Measurements from ENCODE around the gene NRXN3. TPM values are rescaled to one million over a fixed set of nuclear protein-coding genes. Genes with fewer than 3 reads are reported as not detected.

The NRXN3 gene
- total RNA-seq, 1 experiment from 2014 or later: not detected

GRCh38 chr14:79043194-79043889 is 873.2 kb downstream of the NRXN3 start:
- H3K4me2 ChIP-seq (ENCODE audit: low read length): no peak overlapping the region
- ChIA-PET CTCF (no interaction called here), POLR2A (no interaction called here), RAD21 (ENCODE audit: low non-redundant PET in 1 of 2, low total read pairs in 2 of 2, uncharacterized antibody in 2 of 2, unreplicated experiment in 2 of 2) (no interaction called here)
- H3K9ac ChIP-seq (ENCODE audit: low read length): no peak overlapping the region
- no peak overlapping the region for H3K27ac ChIP-seq (ENCODE audit: low read depth, low read length)
- intact Hi-C loops (cut with micrococcal nuclease): no loop called here
- no peaks in the 10 kb centered on the region for H3K36me3 ChIP-seq (ENCODE audit: control insufficient read depth in 1 of 2, insufficient read depth in 2 of 2, low read length in 2 of 2)
- H3K4me3 ChIP-seq (replicated peaks in 1 of 2; ENCODE audit: low read depth in 1 of 2, low read length in 2 of 2): no peak overlapping the region
- peaks cover 3 to 19% of the 10 kb centered on the region in 2 experiments; a peak in 2 of 4 replicates for H3K9me3 ChIP-seq (ENCODE audit: control insufficient read depth in 1 of 2, insufficient read depth in 1 of 2, low read depth in 1 of 2, low read length in 2 of 2)
- no peaks in the 10 kb centered on the region for H3K79me2 ChIP-seq (ENCODE audit: insufficient read depth, low read length)
- no peak for DNase-seq (ENCODE audit: low read depth, low spot score)
- H2AFZ ChIP-seq (ENCODE audit: low read depth, low read length, poor library complexity, severe bottlenecking): no peak overlapping the region
- no peak for TF ChIP-seq ZBTB33 (IDR thresholded peaks at IDR 0.05; ENCODE audit: extremely low read depth, insufficient replicate concordance, low read length)
- TF ChIP-seq RAD21 (IDR thresholded peaks at IDR 0.05; ENCODE audit: low read depth): no peak
- H3K27me3 ChIP-seq (ENCODE audit: insufficient read depth, low read length): no peaks in the 10 kb centered on the region
- no peaks in the 10 kb centered on the region for H3K9me2 ChIP-seq (ENCODE audit: insufficient read depth)
- H4K20me1 ChIP-seq (ENCODE audit: insufficient read depth): no peaks in the 10 kb centered on the region
- no peak for ATAC-seq
- no TSS peak for BruUV-seq (replicated peaks)
- no peaks in the 10 kb centered on the region for H3K4me1 ChIP-seq (ENCODE audit: control insufficient read depth in 1 of 2, insufficient read depth in 2 of 2, low read length in 2 of 2)

- POLR2A ChIA-PET: no interaction called here
- RAD21 ChIA-PET (ENCODE audit: low non-redundant PET in 1 of 2, low total read pairs in 2 of 2, uncharacterized antibody in 2 of 2, unreplicated experiment in 2 of 2): no interaction called here
- no peaks in the 10 kb centered on the region for H3K27me3 ChIP-seq (ENCODE audit: insufficient read depth, low read length)
- no peak for ATAC-seq
- H3K4me2 ChIP-seq (ENCODE audit: low read length): no peak overlapping the region
- H3K4me3 ChIP-seq (replicated peaks in 1 of 2; ENCODE audit: low read depth in 1 of 2, low read length in 2 of 2): no peak overlapping the region
- no TSS peak for BruUV-seq (replicated peaks)
- DNase-seq (ENCODE audit: low read depth, low spot score): no peak
- TF ChIP-seq CTCF (IDR thresholded peaks at IDR 0.05 in 2 of 3, conservative IDR thresholded peaks at IDR 0.05 in 1 of 3; ENCODE audit: borderline replicate concordance in 1 of 3, insufficient read depth in 1 of 3, low read depth in 2 of 3, low read length in 2 of 3) (no peak), ZNF274 (IDR thresholded peaks at IDR 0.05; ENCODE audit: low read depth, low read length) (no peak), RAD21 (IDR thresholded peaks at IDR 0.05; ENCODE audit: low read depth) (no peak), REST (IDR thresholded peaks at IDR 0.05; ENCODE audit: low read depth) (no peak), CEBPB (IDR thresholded peaks at IDR 0.05; ENCODE audit: low read depth) (no peak), EZH2phosphoT487 (IDR thresholded peaks at IDR 0.05; ENCODE audit: borderline replicate concordance) (no peak)
- H3K36me3 ChIP-seq (ENCODE audit: control insufficient read depth in 1 of 2, insufficient read depth in 2 of 2, low read length in 2 of 2): no peaks in the 10 kb centered on the region
- H4K20me1 ChIP-seq (ENCODE audit: insufficient read depth): no peaks in the 10 kb centered on the region
- no peak overlapping the region for H3K9ac ChIP-seq (ENCODE audit: low read length)
- H3K79me2 ChIP-seq (ENCODE audit: insufficient read depth, low read length): no peaks in the 10 kb centered on the region
- intact Hi-C loops (cut with micrococcal nuclease): no loop called here
- peaks cover 3 to 16% of the 10 kb centered on the region in 2 experiments; a peak in 2 of 4 replicates for H3K9me3 ChIP-seq (ENCODE audit: control insufficient read depth in 1 of 2, insufficient read depth in 1 of 2, low read depth in 1 of 2, low read length in 2 of 2)
- CTCF ChIA-PET: no interaction called here
- no peaks in the 10 kb centered on the region for H3K9me2 ChIP-seq (ENCODE audit: insufficient read depth)
- H3K27ac ChIP-seq (ENCODE audit: low read depth, low read length): no peak overlapping the region
- H2AFZ ChIP-seq (ENCODE audit: low read depth, low read length, poor library complexity, severe bottlenecking): no peak overlapping the region
- no peaks in the 10 kb centered on the region for H3K4me1 ChIP-seq (ENCODE audit: control insufficient read depth in 1 of 2, insufficient read depth in 2 of 2, low read length in 2 of 2)
These were observed 874.9 kb downstream of the NRXN3 start for GRCh38 chr14:79044894-79045624.

Data from HCT116 (cell line).